Right lobe of liver (tissue), 6 donors: ENCODE data around the gene MYH9. TPM values are rescaled to one million over a fixed set of nuclear protein-coding genes. Genes with fewer than 3 reads are reported as not detected.

Experiments
- ATAC-seq, 4 donors: fragments of 200-7000 bp; cut with Tn5 transposase; one replicate each; pipeline ENCODE4 v1.9.1; 2020; ENCODE audit warnings: mild to moderate bottlenecking in 4 of 4, moderate library complexity in 4 of 4
- DNase-seq, 3 donors: peaks; one replicate each; pipeline ENCODE4 v3.0.0-alpha.2; 2020
- H3K27ac ChIP-seq, 3 donors: fragments of 200-600 bp; one replicate each; pipeline ENCODE4 v1.8.0; 2022
- H3K27me3 ChIP-seq, 2 donors: fragments of 200-600 bp; one replicate each; pipeline ENCODE4 v1.8.0; 2022
- H3K36me3 ChIP-seq, 4 donors: fragments of 200-600 bp; sonication (generic) in 1 of 4; one replicate each; pipeline versions ENCODE4 v1.5.1 to v1.8.0; 2017 to 2022; ENCODE audit warnings: control low read depth in 1 of 4
- H3K4me1 ChIP-seq, 4 donors: fragments of 200-600 bp; sonication (generic) in 1 of 4; one replicate each; pipeline versions ENCODE4 v1.5.1 to v1.8.0; 2017 to 2022; ENCODE audit warnings: control low read depth in 1 of 4
- H3K4me3 ChIP-seq, 3 donors: fragments of 200-600 bp; one replicate each; pipeline ENCODE4 v1.8.0; 2022
- H3K9me3 ChIP-seq, 4 donors: fragments of 200-600 bp; sonication (generic) in 1 of 4; one replicate each; pipeline versions ENCODE4 v1.5.1 to v1.8.0; 2017 to 2022; ENCODE audit warnings: control low read depth in 1 of 4
- CTCF ChIP-seq, 4 donors: fragments of 200-600 bp in 3 of 4; fragments of 450-650 bp in 1 of 4; IDR thresholded peaks; one replicate each; pipeline versions ENCODE4 v1.5.1 to v1.8.0; 2016 to 2022; ENCODE audit warnings: antibody characterized with exemption in 4 of 4, mild to moderate bottlenecking in 2 of 4
- POLR2A ChIP-seq: fragments of 450-650 bp; IDR thresholded peaks from one replicate; pipeline ENCODE4 v1.6.1; 2017; ENCODE audit warnings: antibody characterized with exemption, mild to moderate bottlenecking
- WGBS: methylation state at CpG from one replicate; pipeline ENCODE4 v1.1.6; 2018; ENCODE audit warnings: low coverage, low lambda C conversion rate; ENCODE audit not compliant: insufficient coverage; ENCODE audit errors: missing lambda C conversion rate; 5-methylcytosine and 5-hydroxymethylcytosine counted together
- intact Hi-C, 2 donors: fragments of 100-400 bp; cut with DNase I; formaldehyde crosslinking; loops; one replicate each; pipeline versions ENCODE4 v1.11.2 to v1.14.1; 2022
- total RNA-seq, 6 experiments: library from RNA; depleted of rRNA in 2 of 6; stranded (reverse); fragments of >200 nt in 2 of 6; fragmentation: NEBNext Ultra II Directional in 3 of 6; extraction: Animal tissue kit (Norgen Biotek cat#: 25700) in 3 of 6; gene quantifications; one replicate each; pipeline versions ENCODE4 v1.1.0 to v1.2.4, GENCODE V29; 2016 to 2023
- donor health status: DM: no; HTN: yes; CAD: no.
- donor health status: DM: no; HTN: no; CAD: no.
- donor health status: DM: no; HTN: no; CAD: no.
- donor health status: DM: no; HTN: yes; CAD: no.
- donor health status: DM: no; HTN: yes; CAD: no.

Gene MYH9
- total RNA-seq, 6 experiments from 2014 or later: 168 to 435 (median 222) TPM

GRCh38 chr22:36350751-36351594, 36.8 kb downstream of the MYH9 start:
- WGBS: 24% methylated on average over 7 of the region's 14 CpGs
- Histone ChIP-seq H3K4me3 (peak overlapping the region in 1 of 3 donors; percentile 15), H3K36me3 (peaks cover 0 to 14% (median 0%) of the 10 kb centered on the region in 4 donors), H3K4me1 (peaks cover 0 to 76% (median 30%) of the 10 kb centered on the region in 4 donors), H3K27me3 (no peaks in the 10 kb centered on the region), H3K27ac (peak overlapping the region; percentile 94 to 99 (median 97)), H3K9me3 (no peaks in the 10 kb centered on the region)
- TF ChIP-seq POLR2A: no peak
- no peak for TF ChIP-seq CTCF (IDR thresholded peaks at IDR 0.05)
- peak; percentile 3 to 51 (median 24) for ATAC-seq
- intact Hi-C loops: no loop called here
- DNase-seq: peak; percentile 62 to 74 (median 71)

- 43% methylated on average over 1 of the region's 2 CpGs for WGBS
- Histone ChIP-seq H3K36me3 (peaks cover 0 to 14% (median 0%) of the 10 kb centered on the region in 4 donors), H3K4me1 (peaks cover 0 to 66% (median 24%) of the 10 kb centered on the region in 4 donors), H3K4me3 (no peak overlapping the region), H3K27me3 (no peaks in the 10 kb centered on the region), H3K27ac (peak overlapping the region in 1 of 3 donors; percentile 97), H3K9me3 (no peaks in the 10 kb centered on the region)
- intact Hi-C loops: no loop called here
- TF ChIP-seq CTCF (IDR thresholded peaks at IDR 0.05) (no peak), POLR2A (no peak)
- no peak for DNase-seq
- ATAC-seq: no peak
These were observed 38.0 kb downstream of the MYH9 start for GRCh38 chr22:36349726-36350125.

GRCh38 chr22:36348760-36349159, 39.0 kb downstream of the MYH9 start:
- no peak overlapping the region for H3K27ac ChIP-seq
- H3K4me3 ChIP-seq: no peak overlapping the region
- ATAC-seq (no peak), DNase-seq (no peak)
- intact Hi-C loops: no loop called here
- 78% methylated on average over 6 of the region's 14 CpGs for WGBS
- TF ChIP-seq CTCF (IDR thresholded peaks at IDR 0.05) (no peak), POLR2A (no peak)
- peaks cover 0 to 14% (median 0%) of the 10 kb centered on the region in 4 donors for H3K36me3 ChIP-seq
- H3K27me3 ChIP-seq: no peaks in the 10 kb centered on the region
- H3K9me3 ChIP-seq: no peaks in the 10 kb centered on the region
- peaks cover 0 to 64% (median 19%) of the 10 kb centered on the region in 4 donors for H3K4me1 ChIP-seq

GRCh38 chr22:36347094-36347493, 40.7 kb downstream of the MYH9 start:
- no peak overlapping the region for H3K4me3 ChIP-seq
- DNase-seq (peak in 1 of 3 donors; percentile 80), ATAC-seq (peak in 3 of 4 donors; percentile 6 to 52 (median 26))
- H3K36me3 ChIP-seq: peaks cover 0 to 14% (median 0%) of the 10 kb centered on the region in 4 donors
- intact Hi-C loops: no loop called here
- peak overlapping the region in 1 of 3 donors; percentile 33 for H3K27ac ChIP-seq
- WGBS: 59% methylated on average over 4 of the region's 5 CpGs
- H3K4me1 ChIP-seq: peaks cover 0 to 64% (median 11%) of the 10 kb centered on the region in 4 donors
- H3K9me3 ChIP-seq: no peaks in the 10 kb centered on the region
- no peaks in the 10 kb centered on the region for H3K27me3 ChIP-seq
- no peak for TF ChIP-seq POLR2A
- no peak for TF ChIP-seq CTCF (IDR thresholded peaks at IDR 0.05)
